Upper lobe of left lung (tissue), 6 donors: Measurements from ENCODE around the gene CDCA4. TPM values are rescaled to one million over a fixed set of nuclear protein-coding genes. Genes with fewer than 3 reads are reported as not detected.
A peak's percentile ranks its signal among the peaks of the same experiment; 100 is the strongest.

ENCODE experiments used
- ATAC-seq, 2 donors: fragments of 200-7000 bp; cut with Tn5 transposase; one replicate each; pipeline ENCODE4 v1.9.1; 2022; ENCODE audit warnings: mild to moderate bottlenecking in 2 of 2, moderate library complexity in 2 of 2; ENCODE audit not compliant: low FRiP score in 2 of 2
- DNase-seq, 2 donors: peaks; one replicate each; pipeline ENCODE4 v3.0.0-alpha.2; 2019 to 2020
- H3K27ac ChIP-seq, 4 donors: fragments of 200-600 bp; sonication (generic); one replicate each; pipeline ENCODE4 v1.5.1; 2016 to 2019
- H3K27me3 ChIP-seq, 4 donors: fragments of 200-600 bp; sonication (generic); one replicate each; pipeline ENCODE4 v1.5.1; 2017 to 2019
- H3K36me3 ChIP-seq, 4 donors: fragments of 200-600 bp; sonication (generic); one replicate each; pipeline ENCODE4 v1.5.1; 2016 to 2019
- H3K4me1 ChIP-seq, 4 donors: fragments of 200-600 bp; sonication (generic); one replicate each; pipeline ENCODE4 v1.5.1; 2018 to 2019
- H3K4me3 ChIP-seq, 4 donors: fragments of 200-600 bp; sonication (generic); one replicate each; pipeline ENCODE4 v1.5.1; 2017 to 2019; ENCODE audit warnings: mild to moderate bottlenecking in 2 of 4, moderate library complexity in 1 of 4
- H3K9me3 ChIP-seq, 4 donors: fragments of 200-600 bp; sonication (generic); one replicate each; pipeline ENCODE4 v1.5.1; 2018 to 2019
- EP300 ChIP-seq, 4 donors: sonication (generic); formaldehyde crosslinking; IDR thresholded peaks; one replicate each; pipeline ENCODE4 v1.5.1; 2017; ENCODE audit warnings: antibody characterized with exemption in 4 of 4, control low read depth in 2 of 4
- POLR2A ChIP-seq, 4 donors: fragments of 450-650 bp; IDR thresholded peaks; one replicate each; pipeline ENCODE4 v1.5.1; 2016 to 2017; ENCODE audit warnings: antibody characterized with exemption in 4 of 4, mild to moderate bottlenecking in 2 of 4
- POLR2AphosphoS5 ChIP-seq, 2 donors: sonication (generic); formaldehyde crosslinking; IDR thresholded peaks; one replicate each; pipeline ENCODE4 v1.5.1; 2017; ENCODE audit warnings: antibody characterized with exemption in 2 of 2
- WGBS, 2 donors: methylation state at CpG; one replicate each; pipeline ENCODE4 v1.1.5; 2017 to 2018; 5-methylcytosine and 5-hydroxymethylcytosine counted together
- total RNA-seq, 6 donors: library from RNA; depleted of rRNA in 4 of 6; stranded (reverse); fragments of >200 nt in 4 of 6; gene quantifications; one replicate each; pipeline versions ENCODE4 v1.1.0 to v1.2.1, GENCODE V29; 2016 to 2021
- TF ChIP-seq, protein P1 (sequence below), 6 experiments: fragments of 450-650 bp in 4 of 6; fragments of 200-600 bp in 2 of 6; sonication (generic) in 2 of 6; IDR thresholded peaks; one replicate each; pipeline ENCODE4 v1.5.1; 2016 to 2019; ENCODE audit warnings: antibody characterized with exemption in 6 of 6
- donor health status: DM: no; HTN: no; CAD: no; lungs with moderate emphysema.
- donor health status: DM: no; HTN: yes; CAD: no; lungs with severe emphysema.

Gene CDCA4
- total RNA-seq, 6 donors from 2014 or later: 0.89 to 10.3 (median 6.6) TPM

GRCh38 chr14:104973385-104974145 is 47.3 kb downstream of the CDCA4 start:
- peaks cover 0 to 12% (median 6%) of the 10 kb centered on the region in 4 donors for H3K27me3 ChIP-seq
- H3K9me3 ChIP-seq: no peaks in the 10 kb centered on the region
- H3K27ac ChIP-seq: peak overlapping the region; percentile 85 to 94 (median 87)
- peaks cover 74 to 86% (median 84%) of the 10 kb centered on the region in 4 donors for H3K4me1 ChIP-seq
- WGBS, 2 donors: 28 to 39% methylated on average over 11 to 17 of the region's 23 CpGs
- H3K4me3 ChIP-seq: peak overlapping the region in 1 of 4 donors; percentile 17
- no peaks in the 10 kb centered on the region for H3K36me3 ChIP-seq
- DNase-seq (peak; percentile 73 to 80), ATAC-seq (peak; percentile 0 to 2)
- TF ChIP-seq POLR2A (IDR thresholded peaks at IDR 0.05) (peak in 1 of 4 donors; percentile 20), POLR2AphosphoS5 (IDR thresholded peaks at IDR 0.05) (peak; percentile 16 to 68), EP300 (IDR thresholded peaks at IDR 0.05) (peak in 1 of 4 donors; percentile 22)
- TF ChIP-seq, protein P1, sequence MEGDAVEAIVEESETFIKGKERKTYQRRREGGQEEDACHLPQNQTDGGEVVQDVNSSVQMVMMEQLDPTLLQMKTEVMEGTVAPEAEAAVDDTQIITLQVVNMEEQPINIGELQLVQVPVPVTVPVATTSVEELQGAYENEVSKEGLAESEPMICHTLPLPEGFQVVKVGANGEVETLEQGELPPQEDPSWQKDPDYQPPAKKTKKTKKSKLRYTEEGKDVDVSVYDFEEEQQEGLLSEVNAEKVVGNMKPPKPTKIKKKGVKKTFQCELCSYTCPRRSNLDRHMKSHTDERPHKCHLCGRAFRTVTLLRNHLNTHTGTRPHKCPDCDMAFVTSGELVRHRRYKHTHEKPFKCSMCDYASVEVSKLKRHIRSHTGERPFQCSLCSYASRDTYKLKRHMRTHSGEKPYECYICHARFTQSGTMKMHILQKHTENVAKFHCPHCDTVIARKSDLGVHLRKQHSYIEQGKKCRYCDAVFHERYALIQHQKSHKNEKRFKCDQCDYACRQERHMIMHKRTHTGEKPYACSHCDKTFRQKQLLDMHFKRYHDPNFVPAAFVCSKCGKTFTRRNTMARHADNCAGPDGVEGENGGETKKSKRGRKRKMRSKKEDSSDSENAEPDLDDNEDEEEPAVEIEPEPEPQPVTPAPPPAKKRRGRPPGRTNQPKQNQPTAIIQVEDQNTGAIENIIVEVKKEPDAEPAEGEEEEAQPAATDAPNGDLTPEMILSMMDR (IDR thresholded peaks at IDR 0.05): no peak

GRCh38 chr14:104973135-104973384 is 47.8 kb downstream of the CDCA4 start:
- peak; percentile 79 to 83 for ATAC-seq
- Histone ChIP-seq H3K27me3 (peaks cover 0 to 9% (median 6%) of the 10 kb centered on the region in 4 donors), H3K36me3 (no peaks in the 10 kb centered on the region), H3K27ac (peak overlapping the region; percentile 85 to 94 (median 87)), H3K9me3 (no peaks in the 10 kb centered on the region), H3K4me3 (no peak overlapping the region), H3K4me1 (peaks cover 77 to 88% (median 85%) of the 10 kb centered on the region in 4 donors)
- WGBS, 2 donors: 70% methylated on average over 7 of the region's 12 CpGs; no CpG with 5 or more reads in 1 of the 2 donors
- TF ChIP-seq POLR2A (IDR thresholded peaks at IDR 0.05) (no peak), EP300 (IDR thresholded peaks at IDR 0.05) (peak in 1 of 4 donors; percentile 42), POLR2AphosphoS5 (IDR thresholded peaks at IDR 0.05) (peak in 1 of 2 donors; percentile 47)
- TF ChIP-seq, protein P1 (IDR thresholded peaks at IDR 0.05): no peak
- DNase-seq: peak; percentile 85 to 89

- DNase-seq (peak; percentile 85 to 87), ATAC-seq (peak; percentile 63 to 80)
- Histone ChIP-seq H3K4me3 (no peak overlapping the region), H3K9me3 (no peaks in the 10 kb centered on the region), H3K36me3 (no peaks in the 10 kb centered on the region), H3K27ac (peak overlapping the region; percentile 85 to 94 (median 87)), H3K27me3 (peaks cover 0 to 7% (median 2%) of the 10 kb centered on the region in 4 donors), H3K4me1 (peaks cover 77 to 88% (median 85%) of the 10 kb centered on the region in 4 donors)
- TF ChIP-seq, protein P1 (IDR thresholded peaks at IDR 0.05): peak in 1 of 6 experiments; percentile 48
- no peak for TF ChIP-seq EP300 (IDR thresholded peaks at IDR 0.05)
- peak; percentile 26 to 47 for TF ChIP-seq POLR2AphosphoS5 (IDR thresholded peaks at IDR 0.05)
- peak in 1 of 4 donors; percentile 55 for TF ChIP-seq POLR2A (IDR thresholded peaks at IDR 0.05)
- 39 to 54% methylated on average over 15 to 22 of the region's 28 CpGs for WGBS, 2 donors
These were observed 48.4 kb downstream of the CDCA4 start for GRCh38 chr14:104972301-104973134.

DNA sequence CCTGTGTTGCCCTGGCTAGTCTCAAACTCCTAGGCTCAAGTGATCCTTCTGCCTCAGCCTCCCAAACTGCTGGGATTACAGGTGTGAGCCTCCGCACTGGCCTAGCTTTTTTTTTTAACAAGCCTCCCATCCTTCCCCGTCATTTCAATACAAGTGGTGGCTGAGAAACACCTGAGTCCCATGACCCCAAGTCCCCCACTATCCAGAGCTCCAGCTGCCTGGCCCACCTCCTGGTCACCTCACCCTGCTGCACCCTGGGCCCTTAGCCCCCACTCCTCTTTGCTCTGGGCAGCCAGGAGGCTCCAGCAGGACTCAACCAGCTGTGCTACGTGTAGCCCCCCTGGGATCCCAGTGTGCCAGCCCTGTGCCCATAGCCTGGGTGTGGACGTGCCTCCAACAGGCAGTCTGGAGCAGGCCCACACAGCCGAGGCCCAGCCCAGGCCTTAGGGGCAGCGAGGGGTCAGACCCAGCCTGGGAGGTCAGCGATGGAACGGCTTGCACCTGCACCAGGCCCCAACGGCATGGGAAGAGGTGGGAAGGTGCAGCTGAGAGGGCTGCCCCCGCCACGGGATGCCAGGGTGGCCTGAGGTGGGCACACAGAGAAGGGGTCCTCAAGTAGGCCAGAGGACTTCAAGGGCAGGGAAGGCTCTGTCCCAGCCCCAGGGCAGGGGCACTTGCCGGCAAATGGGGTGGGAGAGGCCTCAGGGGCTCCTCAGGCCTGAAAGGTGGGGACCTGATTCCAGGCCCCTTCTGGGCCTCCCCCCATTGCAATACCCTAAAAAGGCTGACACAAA is 49.2 kb downstream of the CDCA4 start:
- Histone ChIP-seq H3K4me3 (no peak overlapping the region), H3K9me3 (no peaks in the 10 kb centered on the region), H3K27me3 (no peaks in the 10 kb centered on the region), H3K27ac (peak overlapping the region; percentile 62 to 94 (median 86)), H3K36me3 (no peaks in the 10 kb centered on the region), H3K4me1 (peaks cover 80 to 88% (median 86%) of the 10 kb centered on the region in 4 donors)
- no peak for ATAC-seq
- TF ChIP-seq POLR2A (IDR thresholded peaks at IDR 0.05) (no peak), EP300 (IDR thresholded peaks at IDR 0.05) (no peak), POLR2AphosphoS5 (IDR thresholded peaks at IDR 0.05) (no peak)
- TF ChIP-seq, protein P1 (IDR thresholded peaks at IDR 0.05): no peak
- DNase-seq: peak in 1 of 2 donors; percentile 81
- 91 to 95% methylated on average over 9 of the region's 12 CpGs for WGBS, 2 donors
